Endothelial cell of umbilical vein (primary cell): ENCODE data around the gene SRPK2. TPM values are rescaled to one million over a fixed set of nuclear protein-coding genes. Genes with fewer than 3 reads are reported as not detected.

ENCODE experiments used
- BruUV-seq: library from RNA; stranded (reverse); fragments of 400-500 nt; replicated peaks from 2 replicates; lab custom pipeline; 2021; lab: Mats Ljungman, UMichigan
- CTCF ChIA-PET: fragments of 300-600, 350-600 bp; sonication (Branson Sonifier 250); formaldehyde crosslinking; loops from one replicate; lab custom pipeline; 2021; ENCODE audit warnings: antibody characterized with exemption, inconsistent platforms; lab: Charles Lee
- POLR2A ChIA-PET: fragments of 300-600, 350-600 bp; sonication (Branson Sonifier 250); formaldehyde crosslinking; loops from one replicate; lab custom pipeline; 2021; ENCODE audit warnings: antibody characterized with exemption, inconsistent platforms; lab: Charles Lee
- DNase-seq: peaks from one replicate; pipeline ENCODE4 v3.0.0-alpha.2; 2011; ENCODE audit warnings: low read depth, low spot score
- FAIRE-seq: peaks from 2 replicates; lab custom pipeline; 2011; peaks lifted over from hg19 to GRCh38; lab: Jason Lieb, UNC
- H2AFZ ChIP-seq: 2 replicates; pipeline ENCODE4 v1.6.0; 2012; ENCODE audit warnings: low read depth, low read length, control low read depth, inconsistent platforms
- H3K27ac ChIP-seq: 2 replicates; pipeline ENCODE4 v1.5.1; 2011; ENCODE audit warnings: low read depth, mild to moderate bottlenecking, control low read depth, low read length, moderate library complexity; ENCODE audit not compliant: insufficient read depth
- H3K27me3 ChIP-seq, 2 experiments: 2 replicates each; pipeline versions ENCODE4 v1.6.0 to v1.6.1; 2011; ENCODE audit warnings: low read length in 2 of 2, mixed read lengths in 1 of 2; ENCODE audit not compliant: control insufficient read depth in 2 of 2, insufficient read depth in 2 of 2
- H3K36me3 ChIP-seq, 2 experiments: 2 replicates in 1 of 2; 3 replicates in 1 of 2; pipeline ENCODE4 v1.5.1; 2011; ENCODE audit warnings: low read length in 2 of 2, mild to moderate bottlenecking in 1 of 2, moderate library complexity in 1 of 2; ENCODE audit not compliant: control insufficient read depth in 2 of 2, insufficient read depth in 2 of 2; ENCODE audit errors: extremely low read depth in 1 of 2
- H3K4me1 ChIP-seq: 3 replicates; pipeline ENCODE4 v1.5.1; 2011; ENCODE audit warnings: mild to moderate bottlenecking, low read length; ENCODE audit not compliant: control insufficient read depth, insufficient read depth; ENCODE audit errors: extremely low read depth
- H3K4me2 ChIP-seq: 2 replicates; pipeline ENCODE4 v1.6.1; 2011; ENCODE audit warnings: low read length, control low read depth, mixed read lengths; ENCODE audit not compliant: insufficient read depth
- H3K4me3 ChIP-seq, 3 experiments: fragments of 200-600 bp in 1 of 3; sonication (generic), shearing (Covaris generic) in 1 of 3; replicated peaks in 1 of 3; 2 replicates each; pipeline ENCODE4 v1.5.1; 2011 to 2016; ENCODE audit warnings: control low read depth in 3 of 3, low read length in 3 of 3, mild to moderate bottlenecking in 2 of 3, inconsistent platforms in 1 of 3, low read depth in 1 of 3, moderate library complexity in 1 of 3; ENCODE audit not compliant: insufficient read depth in 1 of 3
- H3K79me2 ChIP-seq: 2 replicates; pipeline ENCODE4 v1.6.0; 2012; ENCODE audit warnings: low read length, inconsistent platforms; ENCODE audit not compliant: control insufficient read depth, insufficient read depth
- H3K9ac ChIP-seq: replicated peaks from 2 replicates; pipeline ENCODE3; 2011; ENCODE audit warnings: low read length, control low read depth; ENCODE audit not compliant: insufficient read depth; ENCODE audit errors: extremely low read depth
- H3K9me1 ChIP-seq: replicated peaks from 3 replicates; pipeline ENCODE4 v1.6.0; 2011; ENCODE audit warnings: mild to moderate bottlenecking, low read length; ENCODE audit not compliant: control insufficient read depth, insufficient read depth; ENCODE audit errors: extremely low read depth
- H3K9me3 ChIP-seq: replicated peaks from 2 replicates; pipeline ENCODE4 v1.5.1; 2012; ENCODE audit warnings: low read length, inconsistent platforms; ENCODE audit not compliant: control insufficient read depth, insufficient read depth
- H4K20me1 ChIP-seq: replicated peaks from 2 replicates; pipeline ENCODE3; 2011; ENCODE audit warnings: mild to moderate bottlenecking, low read length; ENCODE audit not compliant: control insufficient read depth, insufficient read depth; ENCODE audit errors: extremely low read depth
- GATA2 ChIP-seq: IDR thresholded peaks from 2 replicates; pipeline ENCODE4 v1.7.0; 2011; ENCODE audit warnings: low read depth, mild to moderate bottlenecking, moderate library complexity, mixed read lengths, low read length; ENCODE audit not compliant: insufficient read length, insufficient read depth
- JUN ChIP-seq: IDR thresholded peaks from 2 replicates; pipeline ENCODE4 v1.6.1; 2011; ENCODE audit warnings: borderline replicate concordance, low read depth; ENCODE audit not compliant: insufficient read length, insufficient read depth
- POLR2A ChIP-seq: IDR thresholded peaks from 2 replicates; pipeline ENCODE4 v1.6.1; 2012; ENCODE audit warnings: low read depth, mild to moderate bottlenecking, control low read depth, low read length
- POLR2AphosphoS5 ChIP-seq: IDR thresholded peaks from 2 replicates; pipeline ENCODE4 v1.6.1; 2012; ENCODE audit warnings: low read depth, mild to moderate bottlenecking, control low read depth, low read length, moderate library complexity; ENCODE audit not compliant: insufficient read depth
- dilution Hi-C: fragments of 300-500 bp; cut with MboI; formaldehyde crosslinking; loops from one replicate; pipeline ENCODE4 v1.15.0; 2019; ENCODE audit warnings: low sequenced_read_pairs; ENCODE audit not compliant: extremely low pct_ligation_motif_present
- intact Hi-C: fragments of 100-400 bp; cut with micrococcal nuclease; formaldehyde crosslinking; loops from one replicate; pipeline ENCODE4 v1.10.0; 2022
- polyA plus RNA-seq, 4 experiments: library from polyadenylated mRNA; depleted of rRNA in 3 of 4; stranded (reverse) in 3 of 4; unstranded in 1 of 4; fragments of >200 nt; gene quantifications; 2 replicates each; pipeline versions ENCODE4 v1.2.1 to v1.2.3, GENCODE V29; 2011 to 2012; ENCODE audit warnings: missing spikeins in 1 of 4
- total RNA-seq: library from RNA; stranded (reverse); gene quantifications from 2 replicates; pipeline ENCODE4 v1.2.3, GENCODE V29; 2021
- TF ChIP-seq, protein P1 (sequence below), 2 donors: IDR thresholded peaks; 1 replicate in 1 of 2; 2 replicates in 1 of 2; pipeline ENCODE4 v1.5.1; 2011; ENCODE audit warnings: low read length in 2 of 2, mild to moderate bottlenecking in 2 of 2, moderate library complexity in 2 of 2, control low read depth in 1 of 2, inconsistent platforms in 1 of 2, low read depth in 1 of 2; ENCODE audit not compliant: insufficient read depth in 1 of 2; ENCODE audit errors: extremely low read depth in 1 of 2

SRPK2 gene
- total and polyA plus RNA-seq, 2 donors (not counting 3 experiments of a cell fraction or from before 2014, with no cell fraction given), result 13.4 to 55.2 TPM

DNA sequence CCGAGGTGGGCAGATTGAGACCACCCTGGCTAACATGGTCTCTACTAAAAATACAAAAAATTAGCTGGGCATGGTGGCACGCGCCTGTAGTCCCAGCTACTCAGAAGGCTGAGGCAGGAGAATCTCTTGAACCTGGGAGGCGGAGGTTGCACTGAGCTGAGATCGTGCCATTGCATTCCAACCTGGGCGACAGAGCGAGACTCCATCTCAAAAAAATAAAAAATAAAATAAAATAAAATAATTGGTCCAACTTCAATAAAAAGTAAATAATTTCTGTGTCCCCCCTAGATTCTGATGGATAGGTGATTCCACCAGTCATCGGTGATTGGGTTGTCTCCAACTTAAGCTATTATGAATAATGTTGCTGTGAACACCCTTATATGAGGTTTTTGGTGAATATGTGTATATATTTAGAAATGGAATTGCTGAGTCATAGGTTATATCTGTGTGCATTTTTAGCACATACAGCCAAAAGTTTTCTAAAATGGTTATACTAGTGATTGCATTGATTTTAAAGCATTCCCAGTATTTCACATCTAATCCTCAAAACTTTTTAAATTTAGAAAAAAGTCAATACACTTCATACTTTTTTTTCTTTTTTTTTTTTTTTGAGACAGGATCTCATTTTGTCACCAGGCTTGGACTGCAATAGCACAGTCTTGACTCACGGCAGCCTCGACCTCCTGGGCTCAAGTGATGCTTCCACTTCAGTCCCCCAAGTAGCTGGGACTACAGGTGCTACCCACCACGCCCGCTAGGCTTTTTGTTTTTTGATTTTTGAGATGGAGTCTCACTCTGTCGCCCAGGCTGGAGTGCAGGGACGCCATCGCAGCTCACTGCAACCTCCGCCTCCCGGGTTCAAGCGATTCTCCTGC, 13.7 kb upstream of the SRPK2 start:
- Histone ChIP-seq H3K4me2 (no peak overlapping the region), H2AFZ (no peak overlapping the region), H3K9me1 (no peaks in the 10 kb centered on the region), H3K9ac (no peak overlapping the region), H3K27me3 (no peaks in the 10 kb centered on the region), H3K36me3 (no peaks in the 10 kb centered on the region), H3K4me3 (no peak overlapping the region), H3K4me1 (peaks cover 12% of the 10 kb centered on the region), H3K79me2 (no peaks in the 10 kb centered on the region), H3K27ac (peak overlapping the region; percentile 48), H3K9me3 (no peaks in the 10 kb centered on the region), H4K20me1 (no peaks in the 10 kb centered on the region)
- ChIA-PET CTCF (interaction anchor here (0.8 to 6.2 kb wide), 11 partner anchors 15 to 249 kb away, joined by 3 to 54 read pairs (median 4); partner anchors contain the start of gene RINT1), POLR2A (no interaction called here)
- DNase-seq, result no peak
- TF ChIP-seq POLR2A, result no peak
- TF ChIP-seq GATA2, result no peak
- TF ChIP-seq POLR2AphosphoS5, result no peak
- TF ChIP-seq JUN, result no peak
- FAIRE-seq, result no peak
- BruUV-seq, result no TSS peak
- dilution Hi-C loops, result no loop called here
- intact Hi-C loops, result loop anchor here (10.0 kb wide), 1 partner anchor 642 kb away; no protein-coding TSS in a partner anchor

DNA sequence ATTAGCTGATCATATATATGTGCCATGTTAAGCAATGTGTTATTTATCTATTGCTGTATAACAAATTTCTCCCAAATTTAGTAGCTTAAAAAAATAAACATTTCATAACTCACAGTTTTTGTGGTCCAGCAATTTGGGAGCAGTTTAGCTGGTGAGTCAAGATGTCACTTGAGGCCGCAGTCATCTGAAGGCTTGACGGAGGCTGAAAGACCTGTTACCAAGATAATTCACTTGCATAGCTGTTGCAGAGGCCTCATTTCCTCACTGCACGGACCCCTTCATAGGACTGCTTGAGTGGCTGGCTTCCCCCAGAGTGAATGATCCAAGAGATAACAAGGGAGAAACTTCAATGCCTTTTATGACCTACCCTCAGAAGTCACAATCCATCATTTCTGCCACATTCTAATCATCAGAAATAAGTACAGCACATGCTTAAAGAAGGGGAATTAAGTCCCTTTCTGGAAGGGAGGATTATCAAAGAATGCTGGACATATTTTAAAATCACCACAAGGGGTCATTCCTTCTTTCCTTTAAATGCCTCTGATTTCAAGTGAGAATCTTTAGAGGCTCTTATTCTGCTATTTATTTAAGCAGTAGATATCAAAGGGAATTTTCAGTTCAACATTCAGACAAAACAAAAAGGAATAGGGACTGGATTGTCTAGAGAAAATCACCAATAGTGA, 10.5 kb upstream of the SRPK2 start:
- no peak overlapping the region for H3K9ac ChIP-seq
- H3K4me3 ChIP-seq, result no peak overlapping the region
- no peak for TF ChIP-seq POLR2AphosphoS5
- TF ChIP-seq, protein P1, sequence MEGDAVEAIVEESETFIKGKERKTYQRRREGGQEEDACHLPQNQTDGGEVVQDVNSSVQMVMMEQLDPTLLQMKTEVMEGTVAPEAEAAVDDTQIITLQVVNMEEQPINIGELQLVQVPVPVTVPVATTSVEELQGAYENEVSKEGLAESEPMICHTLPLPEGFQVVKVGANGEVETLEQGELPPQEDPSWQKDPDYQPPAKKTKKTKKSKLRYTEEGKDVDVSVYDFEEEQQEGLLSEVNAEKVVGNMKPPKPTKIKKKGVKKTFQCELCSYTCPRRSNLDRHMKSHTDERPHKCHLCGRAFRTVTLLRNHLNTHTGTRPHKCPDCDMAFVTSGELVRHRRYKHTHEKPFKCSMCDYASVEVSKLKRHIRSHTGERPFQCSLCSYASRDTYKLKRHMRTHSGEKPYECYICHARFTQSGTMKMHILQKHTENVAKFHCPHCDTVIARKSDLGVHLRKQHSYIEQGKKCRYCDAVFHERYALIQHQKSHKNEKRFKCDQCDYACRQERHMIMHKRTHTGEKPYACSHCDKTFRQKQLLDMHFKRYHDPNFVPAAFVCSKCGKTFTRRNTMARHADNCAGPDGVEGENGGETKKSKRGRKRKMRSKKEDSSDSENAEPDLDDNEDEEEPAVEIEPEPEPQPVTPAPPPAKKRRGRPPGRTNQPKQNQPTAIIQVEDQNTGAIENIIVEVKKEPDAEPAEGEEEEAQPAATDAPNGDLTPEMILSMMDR (IDR thresholded peaks at IDR 0.05; ENCODE audit: extremely low read depth in 1 of 2, insufficient read depth in 1 of 2, low read depth in 1 of 2, low read length in 2 of 2), result peak in 1 of 2 donors; percentile 29
- dilution Hi-C loops (no loop called here), intact Hi-C loops (loop anchor here (1.0 kb wide), 1 partner anchor 190 kb away; no protein-coding TSS in a partner anchor)
- H3K9me1 ChIP-seq, result no peaks in the 10 kb centered on the region
- no peaks in the 10 kb centered on the region for H3K36me3 ChIP-seq
- H3K27me3 ChIP-seq, result no peaks in the 10 kb centered on the region
- no peaks in the 10 kb centered on the region for H4K20me1 ChIP-seq
- no peak overlapping the region for H3K4me2 ChIP-seq
- FAIRE-seq, result peak; percentile 67
- H3K9me3 ChIP-seq, result no peaks in the 10 kb centered on the region
- no peak overlapping the region for H2AFZ ChIP-seq
- peaks cover 12% of the 10 kb centered on the region for H3K4me1 ChIP-seq
- ChIA-PET POLR2A (no interaction called here), CTCF (interaction anchor here (0.6 to 6.2 kb wide), 16 partner anchors 11 to 418 kb away, joined by 3 to 54 read pairs (median 4); partner anchors contain the start of genes EFCAB10 and SRPK2)
- no peak overlapping the region for H3K27ac ChIP-seq
- no peaks in the 10 kb centered on the region for H3K79me2 ChIP-seq
- peak; percentile 75 for DNase-seq
- no TSS peak for BruUV-seq
